Left renal cortex interstitium (tissue), 4 donors: ENCODE results near the gene DCLK3. TPM values are rescaled to one million over a fixed set of nuclear protein-coding genes. Genes with fewer than 3 reads are reported as not detected.
A peak's percentile ranks its signal among the peaks of the same experiment; 100 is the strongest.

Experiments
- DNase-seq, 4 donors: peaks; one replicate each; pipeline ENCODE4 v3.0.0-alpha.2; 2013; ENCODE audit warnings: low read depth in 4 of 4, low spot score in 2 of 4, missing footprints in 1 of 4
- polyA plus RNA-seq, 4 donors: library from polyadenylated mRNA; unstranded; fragments of 120-200 nt; gene quantifications; one replicate each; pipeline ENCODE4 v1.2.1, GENCODE V29; 2013; ENCODE audit not compliant: insufficient read length in 4 of 4

Gene DCLK3
- polyA plus RNA-seq, 4 donors, result 0.79 to 1.3 (median 0.95) TPM

DNA sequence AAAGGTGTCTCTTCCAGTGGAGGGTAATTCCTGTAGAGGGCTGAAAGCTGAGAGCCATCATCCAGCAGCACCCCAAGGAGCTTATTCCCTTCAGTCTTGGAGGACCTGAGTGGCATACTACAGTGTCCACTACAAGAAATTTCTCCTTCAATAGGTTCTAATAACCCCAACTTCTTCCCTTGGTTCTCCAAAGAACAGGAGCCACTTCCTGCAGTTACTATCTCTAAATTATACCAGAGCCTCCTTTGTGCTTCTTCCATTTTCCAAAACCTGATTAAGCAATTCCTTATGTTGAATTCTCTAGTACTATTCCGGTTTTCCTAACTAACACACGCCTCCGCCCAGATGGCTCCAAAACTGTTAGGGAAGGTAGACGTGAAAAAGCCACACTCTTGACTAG, 50.4 kb downstream of the DCLK3 start:
- no peak for DNase-seq

DNA sequence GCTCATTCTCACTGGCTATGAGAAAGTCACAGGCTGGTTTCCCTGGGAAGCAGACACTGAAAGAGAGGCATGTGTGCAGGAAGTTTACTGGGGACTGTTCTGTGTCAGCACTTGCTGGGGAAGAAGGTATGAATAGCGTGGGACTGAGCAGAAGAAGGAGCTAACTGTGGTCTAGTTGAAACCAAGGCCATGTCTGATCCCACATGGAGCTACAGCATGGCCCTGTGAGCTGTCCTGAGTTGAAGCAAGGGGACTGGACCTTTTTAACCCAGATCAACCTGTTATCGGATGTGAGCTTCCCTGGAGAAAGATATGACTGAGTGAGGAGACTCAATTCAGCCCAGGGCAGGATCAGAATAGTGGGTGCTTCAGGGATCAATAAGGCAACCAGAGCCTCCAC, 53.7 kb downstream of the DCLK3 start:
- no peak for DNase-seq

DNA sequence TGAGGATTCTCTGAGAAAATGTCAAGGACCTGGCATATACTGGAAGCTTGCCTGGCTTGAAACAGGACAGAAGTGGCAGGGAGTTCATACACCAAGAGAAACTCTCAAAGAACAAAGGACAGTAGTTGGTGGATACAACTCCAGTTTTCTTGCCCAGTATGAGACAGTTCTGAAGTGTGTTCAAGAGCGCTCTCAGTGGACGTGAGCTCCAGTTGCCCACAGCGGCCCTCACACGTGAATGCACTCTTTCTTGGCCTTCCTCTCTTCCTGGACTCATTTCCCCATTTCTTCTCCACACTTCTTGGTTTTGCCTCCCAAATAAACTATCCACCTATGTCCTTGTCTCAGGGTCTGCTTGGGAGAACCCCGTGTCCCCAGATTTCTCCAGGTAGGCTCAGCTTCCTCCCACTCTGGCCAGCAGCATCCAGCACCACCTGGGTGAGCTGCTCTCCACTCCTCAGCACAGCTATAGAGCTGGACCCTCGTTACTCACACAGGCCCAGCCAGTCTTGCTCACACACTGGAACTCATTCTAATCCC, 54.5 kb downstream of the DCLK3 start:
- no peak for DNase-seq

DNA sequence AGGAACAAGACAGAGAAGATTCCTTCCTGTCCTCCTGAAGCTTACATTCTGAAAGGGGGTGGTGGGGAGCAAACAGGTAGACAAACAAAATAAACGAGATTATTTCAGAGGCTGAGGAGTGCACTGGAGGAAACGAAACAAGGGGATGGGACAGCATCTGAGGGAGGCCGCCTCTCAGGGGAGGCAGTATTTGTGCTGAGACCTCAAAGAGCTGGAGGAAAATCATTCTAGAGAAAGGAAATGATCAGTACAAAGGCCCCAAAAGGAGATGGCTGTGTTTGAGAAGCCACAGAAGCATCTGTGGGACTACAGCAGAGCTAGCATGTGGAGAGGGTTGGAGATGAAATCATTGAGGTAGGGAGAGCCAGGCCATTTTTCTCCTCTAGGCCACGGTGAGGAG, 55.1 kb downstream of the DCLK3 start:
- DNase-seq, result no peak

DNA sequence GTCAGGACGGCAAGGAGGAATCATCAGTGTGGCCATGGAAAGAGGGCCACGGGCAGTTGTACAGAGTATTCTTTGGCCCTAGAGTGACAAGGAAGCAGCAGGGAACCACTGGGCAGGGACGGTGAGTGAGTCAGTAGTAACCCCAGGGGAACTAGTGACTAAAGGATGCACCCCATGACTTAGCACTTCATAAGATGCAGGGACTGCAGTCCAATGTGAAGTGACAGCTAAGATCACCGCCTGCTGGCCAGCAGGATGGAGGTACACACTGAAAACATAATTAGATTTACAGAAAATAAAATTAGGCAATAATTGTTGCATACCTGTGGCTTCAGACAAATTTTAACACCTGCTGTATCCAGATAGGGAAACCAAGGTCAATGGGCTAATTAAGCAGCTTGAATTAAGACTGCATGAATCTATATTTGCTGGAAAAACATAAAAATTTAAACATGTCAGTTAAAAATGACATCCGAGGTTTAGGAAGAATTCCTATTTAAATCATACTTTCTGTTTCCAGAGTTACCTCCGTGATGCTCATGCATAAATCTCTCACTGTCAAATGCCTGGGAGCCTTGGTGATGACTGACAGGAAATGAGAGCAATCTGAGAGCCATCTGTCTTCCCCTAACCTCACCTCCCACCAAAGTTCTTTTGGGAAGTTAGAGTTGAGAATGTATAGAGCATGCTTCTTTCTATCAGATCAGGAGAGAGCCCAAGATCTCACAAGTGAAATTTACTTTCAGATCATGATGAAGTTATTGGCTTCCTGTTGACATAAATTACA, 56.5 kb downstream of the DCLK3 start:
- no peak for DNase-seq

DNA sequence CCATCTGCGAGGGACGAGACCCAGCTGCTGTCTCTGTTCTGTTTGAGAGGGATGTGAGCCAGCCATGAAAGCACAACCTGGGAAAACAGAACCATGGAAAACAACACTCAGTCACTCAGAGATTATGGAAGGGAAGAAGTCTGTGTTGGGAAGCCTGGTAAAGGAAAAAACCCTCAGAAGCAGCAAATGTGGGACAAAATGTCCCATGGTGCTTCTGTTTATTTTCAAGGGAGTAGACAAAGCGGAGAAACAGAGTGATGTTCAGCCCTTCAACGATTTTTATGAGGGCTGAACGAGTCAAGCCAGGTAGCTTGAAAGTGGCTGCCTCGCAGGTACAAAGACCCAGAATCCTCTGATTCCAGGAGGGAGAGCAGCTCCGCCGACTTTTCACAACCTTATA, 59.3 kb downstream of the DCLK3 start:
- DNase-seq, result no peak

DNA sequence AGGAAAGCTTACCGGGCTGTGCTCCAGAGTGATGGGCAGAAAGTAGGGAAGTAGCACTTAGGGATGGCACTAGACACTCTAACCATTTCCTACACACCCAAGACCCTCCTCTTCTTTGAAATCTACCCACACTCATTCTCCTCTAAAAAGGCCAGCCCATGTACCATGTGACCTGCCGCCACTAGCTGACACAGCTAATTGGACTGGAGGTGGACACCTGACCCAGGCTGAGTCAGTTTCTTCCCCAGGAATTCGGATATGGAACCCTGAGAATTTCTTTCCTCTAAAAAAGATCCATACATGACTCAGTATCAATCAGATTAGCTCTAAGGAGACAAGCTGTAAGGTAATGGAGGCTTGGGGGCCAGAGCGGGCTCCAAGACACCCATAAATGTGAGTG, 60.1 kb downstream of the DCLK3 start:
- no peak for DNase-seq

DNA sequence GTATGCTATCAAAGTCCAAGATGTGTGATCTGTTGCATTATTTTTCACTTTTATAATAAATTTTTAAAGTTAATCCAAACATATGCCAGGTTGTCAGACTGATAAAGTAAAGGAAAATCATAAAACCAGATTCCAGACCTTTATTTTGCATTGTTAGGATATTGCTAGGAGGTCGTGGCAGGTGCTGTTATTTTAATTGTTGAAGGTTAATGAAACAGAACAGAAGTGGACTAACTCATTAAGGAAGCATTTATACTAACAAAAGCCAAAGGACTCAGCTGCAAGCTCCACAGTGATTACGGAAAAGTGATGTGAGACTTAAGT, 63.1 kb downstream of the DCLK3 start:
- DNase-seq, result no peak

DNA sequence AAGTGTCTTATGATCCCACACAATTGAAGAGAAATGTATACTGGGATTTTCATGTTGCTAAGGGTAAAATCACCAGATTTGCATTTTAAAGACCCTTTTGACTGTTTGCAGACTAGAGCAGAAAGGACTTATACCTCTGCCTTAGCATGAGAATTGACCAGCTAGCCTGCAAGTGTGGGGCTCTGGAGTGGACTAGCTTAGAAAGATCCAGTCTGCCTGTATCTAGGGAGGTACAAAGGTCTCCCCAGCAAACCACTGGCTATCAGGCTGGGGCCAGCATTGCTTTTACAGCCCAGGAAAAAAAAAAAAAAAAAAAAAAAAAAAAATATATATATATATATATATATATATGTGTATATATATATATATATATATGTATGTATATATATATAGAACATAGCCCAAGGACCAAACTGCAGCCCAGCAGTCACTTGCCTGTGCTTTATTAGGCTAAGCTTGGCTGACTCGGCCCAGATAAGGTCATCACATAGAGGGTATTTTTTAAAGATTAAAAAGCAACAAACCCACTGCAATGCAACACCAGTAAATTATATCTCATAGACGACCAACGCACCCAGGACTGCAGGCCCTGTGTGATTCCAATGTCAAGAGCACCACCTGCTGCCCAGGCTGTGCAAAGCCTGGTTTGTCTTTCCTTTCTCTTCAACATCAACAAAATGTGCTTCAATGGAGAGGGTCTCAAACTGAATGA, 63.7 kb downstream of the DCLK3 start:
- peak; percentile 23 to 60 (median 54) for DNase-seq

DNA sequence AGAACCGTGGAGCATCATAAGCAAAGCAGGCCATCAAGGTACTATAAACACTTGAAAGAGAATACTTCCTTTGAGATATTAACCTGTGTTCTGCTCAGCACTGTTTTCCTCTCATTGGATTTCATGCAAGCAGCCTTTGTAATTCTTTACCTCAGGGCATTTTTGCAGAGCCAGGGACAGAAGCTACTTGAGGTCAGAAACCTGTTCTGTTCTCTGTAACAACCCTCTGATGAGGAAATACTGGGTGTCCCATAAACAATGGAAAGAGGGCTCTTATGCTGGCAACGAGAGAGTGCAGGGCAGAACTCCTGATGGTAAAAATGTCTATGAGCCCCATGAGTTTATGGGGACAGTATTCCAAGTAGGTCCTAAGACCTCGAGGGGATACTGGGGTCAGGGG, 66.0 kb downstream of the DCLK3 start:
- no peak for DNase-seq

DNA sequence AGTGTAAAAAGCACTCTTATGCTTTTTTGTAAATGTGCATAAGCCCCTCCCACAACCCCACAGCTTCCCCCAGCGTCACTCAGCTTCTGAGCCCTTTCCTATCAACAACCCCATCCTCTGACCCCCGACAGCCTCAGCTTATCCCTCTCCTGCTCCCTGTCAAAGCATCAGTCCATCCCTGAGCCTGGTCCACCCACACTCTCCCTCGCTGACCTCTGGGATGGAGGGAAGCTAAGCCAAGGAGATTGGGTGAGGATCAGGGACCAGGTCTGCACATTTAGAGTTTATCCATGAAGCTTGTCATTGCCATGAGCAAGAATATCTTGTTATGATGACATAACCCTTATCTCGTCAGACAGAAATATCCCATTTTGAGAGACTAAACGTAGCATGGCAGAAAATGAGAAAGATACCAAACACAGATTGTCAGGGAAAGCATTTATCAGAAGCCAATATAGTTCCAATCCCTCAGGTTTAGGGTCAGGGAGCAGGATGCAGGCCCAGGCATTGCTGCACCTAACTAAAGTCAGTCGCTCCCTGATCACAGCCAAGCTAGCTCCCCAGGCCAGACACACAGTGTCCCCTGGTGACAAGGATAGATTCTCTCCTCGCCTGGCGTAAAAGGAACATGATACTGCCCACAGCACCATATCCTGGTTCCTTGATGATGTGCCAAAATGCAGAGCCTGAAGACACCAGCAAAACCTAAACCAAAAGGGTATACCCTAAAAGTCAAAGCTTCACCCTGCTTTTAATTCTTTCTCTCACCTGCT, 66.9 kb downstream of the DCLK3 start:
- no peak for DNase-seq

DNA sequence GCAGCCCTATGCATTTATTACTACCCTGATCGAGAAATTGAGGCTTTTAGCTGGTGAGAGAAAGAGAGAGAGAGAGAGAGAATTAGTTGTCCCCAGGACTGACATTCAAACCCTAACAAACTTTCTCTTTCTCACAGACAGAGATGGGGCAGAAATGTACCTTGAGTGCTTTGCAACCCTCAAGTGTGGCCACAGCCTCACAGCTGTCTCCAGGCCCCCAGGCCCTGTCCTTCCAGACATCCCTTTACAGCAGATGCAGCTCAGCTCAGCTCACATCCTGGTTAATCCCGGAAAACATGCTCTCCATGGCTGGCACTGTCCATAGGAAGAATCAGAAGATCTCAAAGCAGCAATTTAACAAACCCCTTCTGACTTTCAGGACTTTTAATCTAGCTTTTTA, 67.6 kb downstream of the DCLK3 start:
- DNase-seq, result no peak

DNA sequence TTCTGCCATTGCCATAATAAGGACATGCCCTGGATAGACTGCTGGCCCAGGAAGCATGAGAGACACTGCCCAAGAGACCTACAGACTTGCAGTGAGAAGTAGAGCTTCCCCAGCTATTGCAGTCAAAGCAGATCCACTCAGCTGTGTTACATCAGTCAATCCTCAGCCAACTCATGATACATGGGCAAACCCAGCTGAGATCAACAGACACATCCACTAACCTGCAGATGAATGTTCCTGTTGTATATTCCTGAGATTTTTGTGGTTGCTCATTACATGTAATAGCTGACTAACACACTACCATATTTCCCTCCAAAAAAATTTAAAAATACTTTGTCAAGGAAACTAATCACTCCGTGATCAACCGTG, 68.6 kb downstream of the DCLK3 start:
- DNase-seq, result no peak

DNA sequence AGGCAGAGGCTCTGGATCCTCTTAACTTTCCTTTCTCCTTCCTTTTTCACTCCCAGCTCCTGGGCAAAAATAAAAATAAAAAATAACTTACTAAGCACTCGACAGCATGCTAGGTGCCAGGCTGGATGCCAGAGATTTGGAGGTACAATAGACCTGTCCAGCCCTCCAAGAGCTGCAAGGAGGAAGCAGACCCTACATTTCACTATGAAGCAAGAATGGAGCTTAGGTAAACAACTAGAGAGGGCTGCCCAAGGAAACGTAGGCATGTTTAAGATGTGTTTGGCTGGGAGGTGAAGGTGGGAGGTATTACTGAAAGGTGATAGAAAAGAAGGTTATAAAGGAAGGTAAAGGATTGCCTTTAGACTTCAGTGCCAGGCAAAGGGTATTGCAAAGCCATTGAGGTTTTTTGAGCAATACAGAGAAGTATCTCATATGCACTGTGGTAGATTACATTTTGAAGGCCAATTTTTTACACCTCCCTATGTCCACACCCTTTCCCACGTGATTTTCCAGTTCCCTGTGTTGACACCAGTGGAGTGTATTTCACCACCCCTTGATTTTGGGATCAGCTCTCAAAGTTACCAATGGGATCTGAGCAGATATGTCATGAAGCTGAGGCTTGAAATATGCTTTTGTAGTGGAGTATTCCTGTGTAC, 69.1 kb downstream of the DCLK3 start:
- DNase-seq, result no peak

DNA sequence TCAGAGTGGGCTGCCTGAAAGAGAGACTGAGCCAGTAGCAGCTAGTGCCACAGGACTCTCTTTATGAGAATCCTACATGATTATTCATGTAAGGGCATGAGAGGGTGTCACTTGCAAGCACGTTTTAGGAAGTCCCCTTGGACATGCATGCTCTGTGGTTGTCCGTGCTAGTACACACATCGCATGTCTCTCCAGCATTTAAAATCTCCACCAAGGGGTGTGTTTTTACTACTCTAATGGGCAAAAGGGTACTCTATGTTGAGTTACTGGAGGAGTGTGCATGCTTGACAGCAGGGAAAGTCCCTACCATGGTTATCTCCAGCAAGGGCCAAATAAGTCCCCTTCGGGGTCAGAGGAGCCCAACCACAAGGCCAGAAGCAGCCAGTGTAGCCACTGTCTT, 70.7 kb downstream of the DCLK3 start:
- DNase-seq, result no peak

DNA sequence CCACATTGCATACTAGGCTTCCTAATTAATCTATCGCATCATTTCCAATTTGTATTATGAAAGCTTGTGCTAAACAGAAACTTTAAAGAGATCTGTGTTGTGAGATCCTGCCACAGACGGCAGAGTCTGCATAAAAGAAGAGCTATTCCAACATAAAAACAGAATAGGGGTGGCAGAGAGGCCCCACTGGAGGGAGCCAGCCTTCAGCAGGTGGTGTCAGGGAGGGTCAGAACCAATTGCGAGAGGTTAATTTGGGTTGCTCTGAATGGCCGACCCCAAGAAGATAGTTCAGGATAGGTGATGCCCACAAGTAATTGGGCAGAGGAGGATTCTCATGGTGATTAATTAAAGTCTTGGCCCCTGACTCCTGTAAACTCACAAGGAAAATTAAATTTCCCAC, 74.8 kb downstream of the DCLK3 start:
- no peak for DNase-seq

DNA sequence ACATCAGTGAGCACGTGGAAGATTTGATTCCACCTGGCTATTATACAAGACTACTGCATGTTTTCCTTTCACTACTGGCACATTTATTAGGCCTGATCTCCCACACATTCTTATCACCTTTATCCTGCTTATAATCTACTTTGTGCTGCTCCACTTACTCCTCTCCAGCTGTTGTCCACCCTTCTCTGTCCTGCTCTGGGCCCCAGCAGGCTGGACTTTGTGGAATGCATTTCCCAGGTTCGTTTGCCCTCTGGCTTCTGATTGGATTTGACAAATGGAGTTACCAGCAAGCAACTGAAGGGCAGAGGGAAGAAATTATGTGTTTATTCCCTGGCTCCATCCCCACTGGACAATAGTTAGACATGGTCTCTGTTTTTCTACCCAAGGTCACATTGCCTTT, 75.5 kb downstream of the DCLK3 start:
- no peak for DNase-seq

DNA sequence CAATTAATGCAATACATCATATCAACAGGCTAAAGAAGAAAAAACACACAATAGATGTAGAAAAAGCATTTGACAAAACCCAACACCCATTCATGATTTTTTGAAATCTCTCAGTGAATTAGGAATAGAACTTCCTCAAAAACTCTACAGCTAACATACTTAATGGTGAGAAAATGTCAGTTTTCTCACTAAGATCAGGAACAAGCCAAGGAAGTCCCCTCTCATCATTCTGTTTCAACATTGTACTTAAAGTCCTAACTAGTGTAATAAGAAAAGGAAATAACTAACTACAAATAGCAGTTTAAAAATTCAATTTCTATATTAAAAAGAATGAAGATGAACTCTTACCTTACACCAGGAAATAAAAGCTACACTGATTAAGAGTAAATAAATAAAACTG, 77.8 kb downstream of the DCLK3 start:
- DNase-seq, result no peak

DNA sequence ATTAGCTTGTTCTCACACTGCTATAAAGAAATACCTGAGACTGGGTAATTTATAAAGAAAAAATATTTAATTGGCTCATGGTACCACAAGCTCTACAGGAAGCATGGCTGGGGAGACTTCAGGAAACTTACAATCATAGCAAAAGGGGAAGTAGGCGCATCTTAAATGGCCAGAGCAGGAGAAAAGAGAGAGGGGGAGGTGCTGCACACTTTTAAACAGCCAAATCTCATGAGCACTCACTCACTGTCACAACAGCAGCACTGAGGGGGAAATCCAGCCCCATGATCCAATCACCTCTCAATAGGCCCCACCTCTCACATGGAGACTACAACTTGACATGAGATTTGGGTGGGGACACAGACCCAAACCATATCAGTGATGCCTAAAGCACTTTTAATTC, 82.5 kb downstream of the DCLK3 start:
- DNase-seq, result no peak

DNA sequence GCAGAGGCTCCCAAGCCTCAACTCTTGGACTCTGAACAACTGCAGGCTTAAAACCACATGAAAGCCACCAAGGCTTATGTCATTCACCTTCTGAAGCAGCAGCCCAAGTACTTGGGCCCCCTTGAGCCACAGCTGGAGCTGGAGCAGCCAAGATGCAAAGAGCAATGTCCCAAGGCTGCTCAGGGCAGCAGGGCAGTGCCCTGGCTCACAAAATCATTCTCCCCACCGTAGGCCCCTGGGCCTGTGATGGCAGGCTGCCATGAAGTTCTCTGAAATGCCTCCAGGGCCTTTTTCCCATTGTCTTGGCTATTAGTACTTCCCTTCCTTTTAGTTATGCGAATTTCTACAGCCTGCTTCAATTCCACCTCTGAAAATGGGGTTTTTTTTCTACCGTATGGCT, 83.4 kb downstream of the DCLK3 start:
- DNase-seq, result no peak
